GM19351 (cell line): ENCODE data around the gene TARBP2.
A peak's percentile ranks its signal among the peaks of the same experiment; 100 is the strongest.

Experiments used
- ATAC-seq: cut with Tn5 transposase; IDR thresholded peaks from one replicate; pipeline ENCODE4 v1.9.1; 2021; ENCODE audit warnings: mild to moderate bottlenecking, moderate library complexity; ENCODE audit not compliant: unreplicated experiment

Gene TARBP2

GRCh38 chr12:53500776-53501614 is at the start of gene TARBP2:
TSS of gene TARBP2 (plus strand) at chr12:53501283. CDS start at chr12:53501409, 126 bp downstream.
- ATAC-seq: peak; percentile 74

GRCh38 chr12:53451661-53452158 is 49.4 kb upstream of the TARBP2 start, which contains the start of gene PCBP2:
TSS of gene PCBP2 (plus strand) at chr12:53452102. CDS start at chr12:53454801, 2,699 bp downstream.
- peak; percentile 97 for ATAC-seq

- peak; percentile 30 for ATAC-seq
These were observed 48.7 kb upstream of the TARBP2 start for GRCh38 chr12:53452159-53453077.

- no peak for ATAC-seq
These were observed 47.0 kb upstream of the TARBP2 start for GRCh38 chr12:53453953-53454640.

GRCh38 chr12:53454707-53455106 is 46.4 kb upstream of the TARBP2 start:
- ATAC-seq: no peak

GRCh38 chr12:53456654-53457366 is 44.3 kb upstream of the TARBP2 start:
- no peak for ATAC-seq

- no peak for ATAC-seq
These were observed 42.0 kb upstream of the TARBP2 start for GRCh38 chr12:53459097-53459496.

GRCh38 chr12:53461059-53461458 is 40.0 kb upstream of the TARBP2 start:
- no peak for ATAC-seq

- ATAC-seq: no peak
These were observed 39.5 kb upstream of the TARBP2 start for GRCh38 chr12:53461591-53461990.

- ATAC-seq: no peak
These were observed 38.1 kb upstream of the TARBP2 start for GRCh38 chr12:53462935-53463334.

GRCh38 chr12:53463802-53464560 is 37.1 kb upstream of the TARBP2 start:
- ATAC-seq: no peak

GRCh38 chr12:53464685-53465418 is 36.2 kb upstream of the TARBP2 start:
- ATAC-seq: no peak

- no peak for ATAC-seq
These were observed 35.4 kb upstream of the TARBP2 start for GRCh38 chr12:53465679-53466078.

- ATAC-seq: no peak
These were observed 34.4 kb upstream of the TARBP2 start for GRCh38 chr12:53466640-53467039.

GRCh38 chr12:53467082-53467481 is 34.0 kb upstream of the TARBP2 start:
- ATAC-seq: no peak

GRCh38 chr12:53467880-53468279 is 33.2 kb upstream of the TARBP2 start:
- ATAC-seq: no peak

- no peak for ATAC-seq
These were observed 32.8 kb upstream of the TARBP2 start for GRCh38 chr12:53468282-53468681.

- no peak for ATAC-seq
These were observed 29.0 kb upstream of the TARBP2 start for GRCh38 chr12:53472056-53472582.
